Tibial nerve (tissue), 4 donors: ENCODE measurements around the gene TANK.

Source experiments
- CTCF ChIP-seq, 5 experiments: fragments of 200-600 bp in 3 of 5; fragments of 450-650 bp in 2 of 5; sonication (generic) in 3 of 5; IDR thresholded peaks; one replicate each; pipeline ENCODE4 v1.5.1; 2016 to 2019; ENCODE audit warnings: antibody characterized with exemption in 5 of 5, mild to moderate bottlenecking in 3 of 5, moderate library complexity in 2 of 5
- EP300 ChIP-seq, 2 donors: sonication (generic); formaldehyde crosslinking; IDR thresholded peaks; one replicate each; pipeline ENCODE4 v1.6.1; 2017; ENCODE audit warnings: antibody characterized with exemption in 2 of 2, mild to moderate bottlenecking in 1 of 2

- TF ChIP-seq CTCF (IDR thresholded peaks at IDR 0.05) (no peak), EP300 (IDR thresholded peaks at IDR 0.05) (no peak)
These were observed 29.1 kb upstream of the TANK start for GRCh38 chr2:161131074-161131680.
